Natural killer cell (primary cell): Measurements from ENCODE around the gene EIF1. TPM values are rescaled to one million over a fixed set of nuclear protein-coding genes. Genes with fewer than 3 reads are reported as not detected.
"Not testable (repeated sequence)": the region's sequence is repeated elsewhere in the genome, so short reads cannot be mapped to it uniquely, and the experiment has no call there.

Experiments used
- ATAC-seq, 3 donors: fragments of 150-1000 bp in 2 of 3; fragments of 200-7000 bp in 1 of 3; cut with Tn5 transposase; 1 replicate in 1 of 3; 2 replicates in 2 of 3; pipeline ENCODE4 v1.10.0; 2021; ENCODE audit warnings: mild to moderate bottlenecking in 2 of 3, moderate library complexity in 2 of 3
- DNase-seq, 2 donors: peaks; one replicate each; pipeline versions ENCODE4 v3.0.0 to v3.0.0-alpha.2; 2013 to 2021; ENCODE audit warnings: mixed read lengths in 1 of 2
- H3K27ac ChIP-seq: one replicate; pipeline ENCODE4 v1.5.1; 2013; ENCODE audit warnings: mild to moderate bottlenecking, low read length
- H3K27me3 ChIP-seq: one replicate; pipeline ENCODE4 v1.6.1; 2013; ENCODE audit warnings: low read length; ENCODE audit not compliant: control insufficient read depth, insufficient read depth
- H3K36me3 ChIP-seq: one replicate; pipeline ENCODE4 v1.6.1; 2013; ENCODE audit warnings: low read length; ENCODE audit not compliant: control insufficient read depth, insufficient read depth
- H3K4me1 ChIP-seq: one replicate; pipeline ENCODE4 v1.6.1; 2013; ENCODE audit warnings: low read length; ENCODE audit not compliant: control insufficient read depth, insufficient read depth
- H3K4me3 ChIP-seq: one replicate; pipeline ENCODE4 v1.5.1; 2013; ENCODE audit warnings: low read length
- H3K9me3 ChIP-seq: one replicate; pipeline ENCODE4 v1.6.1; 2013; ENCODE audit warnings: low read length; ENCODE audit not compliant: control insufficient read depth, insufficient read depth
- H3K27ac Mint-ChIP-seq, 2 donors: one replicate each; pipeline ENCODE4 v1.8.0; 2022; ENCODE audit warnings: mild to moderate bottlenecking in 2 of 2, mixed read lengths in 2 of 2, moderate library complexity in 1 of 2
- H3K27me3 Mint-ChIP-seq, 2 donors: one replicate each; pipeline ENCODE4 v1.8.0; 2022; ENCODE audit warnings: low read depth in 2 of 2, mixed read lengths in 2 of 2
- H3K36me3 Mint-ChIP-seq: one replicate; pipeline ENCODE4 v1.8.0; 2022; ENCODE audit warnings: mixed read lengths
- H3K4me1 Mint-ChIP-seq, 2 donors: one replicate each; pipeline ENCODE4 v1.8.0; 2022; ENCODE audit warnings: mixed read lengths in 2 of 2
- H3K4me3 Mint-ChIP-seq: one replicate; pipeline ENCODE4 v1.8.0; 2022; ENCODE audit warnings: mild to moderate bottlenecking, moderate library complexity, mixed read lengths
- H3K9me3 Mint-ChIP-seq, 2 donors: one replicate each; pipeline ENCODE4 v1.8.0; 2022; ENCODE audit warnings: mixed read lengths in 2 of 2
- WGBS: methylation state at CpG from one replicate; pipeline ENCODE4 v1.1.7; 2013; ENCODE audit warnings: missing lambda C conversion rate; ENCODE audit not compliant: insufficient coverage; 5-methylcytosine and 5-hydroxymethylcytosine counted together
- intact Hi-C: fragments of 100-400 bp; cut with micrococcal nuclease; formaldehyde crosslinking; loops from one replicate; pipeline ENCODE4 v1.14.2; 2022
- total RNA-seq, 4 donors: library from RNA; stranded (reverse); fragments of 120-200 nt in 1 of 4; gene quantifications; one replicate each; pipeline versions ENCODE4 v1.2.3 to v1.2.4, GENCODE V29; 2013 to 2022
- TF ChIP-seq, protein P1 (sequence below): fragments of 200-600 bp; IDR thresholded peaks from one replicate; pipeline ENCODE4 v1.8.0; 2022; ENCODE audit warnings: antibody characterized with exemption

EIF1 gene
- total RNA-seq, 3 donors from 2014 or later (not counting 1 experiment from before 2014, with no cell fraction given): 2,034 to 2,368 (median 2,279) TPM

DNA sequence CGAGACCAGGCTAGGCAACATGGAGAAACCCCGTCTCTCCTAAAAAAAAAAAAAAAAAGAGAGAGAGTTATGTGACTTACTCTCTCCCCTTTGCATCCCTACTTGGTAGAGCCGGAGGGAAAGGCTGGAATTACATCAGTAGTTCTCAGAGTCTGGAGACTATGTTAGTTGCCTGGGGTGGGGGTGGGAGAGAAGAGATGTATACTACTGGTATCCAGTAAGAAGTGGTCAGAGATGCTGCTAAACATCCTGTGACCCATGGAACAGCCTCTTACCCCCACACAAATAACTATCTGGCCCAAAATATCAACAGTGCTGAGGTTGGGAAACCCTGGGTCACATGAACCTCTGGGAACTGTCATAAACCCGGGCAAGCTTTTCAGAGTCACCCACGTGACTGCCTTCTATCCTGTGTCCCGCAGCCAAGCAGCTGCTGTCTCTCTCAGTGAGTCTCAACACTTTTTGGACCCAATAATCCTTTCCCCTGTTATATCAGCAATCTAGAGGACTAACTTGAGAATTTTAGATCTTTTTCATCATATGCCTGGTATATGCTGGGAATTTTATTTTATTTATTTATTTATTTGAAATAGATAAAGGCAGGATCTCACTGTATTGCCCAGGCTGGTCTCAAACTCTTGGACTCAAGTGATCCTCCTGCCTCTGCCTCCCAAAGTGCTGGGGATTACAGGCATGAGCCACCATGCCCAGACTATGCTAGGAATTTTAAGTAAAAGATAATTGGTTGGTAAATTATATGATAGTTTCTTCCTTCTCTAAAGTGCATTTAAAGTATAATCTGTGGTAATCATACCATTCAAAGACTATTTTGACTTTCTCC, 8.7 kb downstream of the EIF1 start:
- intact Hi-C loops: no loop called here
- Histone ChIP-seq H3K27me3 (no peaks in the 10 kb centered on the region), H3K27ac (no peak overlapping the region), H3K9me3 (no peaks in the 10 kb centered on the region), H3K4me1 (peaks cover 6% of the 10 kb centered on the region), H3K36me3 (peaks cover 25% of the 10 kb centered on the region), H3K4me3 (no peak overlapping the region)
- no peak overlapping the region for H3K27ac Mint-ChIP-seq
- TF ChIP-seq, protein P1, sequence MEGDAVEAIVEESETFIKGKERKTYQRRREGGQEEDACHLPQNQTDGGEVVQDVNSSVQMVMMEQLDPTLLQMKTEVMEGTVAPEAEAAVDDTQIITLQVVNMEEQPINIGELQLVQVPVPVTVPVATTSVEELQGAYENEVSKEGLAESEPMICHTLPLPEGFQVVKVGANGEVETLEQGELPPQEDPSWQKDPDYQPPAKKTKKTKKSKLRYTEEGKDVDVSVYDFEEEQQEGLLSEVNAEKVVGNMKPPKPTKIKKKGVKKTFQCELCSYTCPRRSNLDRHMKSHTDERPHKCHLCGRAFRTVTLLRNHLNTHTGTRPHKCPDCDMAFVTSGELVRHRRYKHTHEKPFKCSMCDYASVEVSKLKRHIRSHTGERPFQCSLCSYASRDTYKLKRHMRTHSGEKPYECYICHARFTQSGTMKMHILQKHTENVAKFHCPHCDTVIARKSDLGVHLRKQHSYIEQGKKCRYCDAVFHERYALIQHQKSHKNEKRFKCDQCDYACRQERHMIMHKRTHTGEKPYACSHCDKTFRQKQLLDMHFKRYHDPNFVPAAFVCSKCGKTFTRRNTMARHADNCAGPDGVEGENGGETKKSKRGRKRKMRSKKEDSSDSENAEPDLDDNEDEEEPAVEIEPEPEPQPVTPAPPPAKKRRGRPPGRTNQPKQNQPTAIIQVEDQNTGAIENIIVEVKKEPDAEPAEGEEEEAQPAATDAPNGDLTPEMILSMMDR: no peak
- ATAC-seq (no peak), DNase-seq (no peak)
- H3K27me3 Mint-ChIP-seq: peaks cover 0 to 7% of the 10 kb centered on the region in 2 donors
- no peak overlapping the region for H3K4me3 Mint-ChIP-seq
- H3K36me3 Mint-ChIP-seq: peaks cover 14% of the 10 kb centered on the region
- WGBS: 50% methylated on average over 4 of the region's 6 CpGs
- H3K4me1 Mint-ChIP-seq: peaks cover 15 to 21% of the 10 kb centered on the region in 2 donors
- no peaks in the 10 kb centered on the region for H3K9me3 Mint-ChIP-seq

DNA sequence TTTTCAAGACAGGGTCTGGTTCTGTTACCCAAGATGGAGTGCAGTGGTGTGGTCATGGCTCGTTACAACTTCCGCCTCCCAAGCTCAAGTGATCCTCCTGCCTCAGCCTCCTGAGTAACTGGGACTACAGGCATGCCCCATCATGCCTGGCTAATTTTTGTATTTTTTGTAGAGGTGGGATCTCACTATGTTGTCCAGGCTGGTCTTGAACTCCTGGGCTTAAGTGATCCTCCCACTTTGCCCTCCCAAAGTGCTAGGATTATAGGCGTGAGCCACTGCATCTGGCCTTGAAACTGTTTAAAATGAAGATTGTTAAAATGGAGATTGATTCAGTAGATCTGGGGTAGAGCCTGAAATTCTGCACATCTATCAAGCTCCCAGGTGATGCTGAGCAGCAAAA, 12.2 kb downstream of the EIF1 start:
- H3K4me3 Mint-ChIP-seq, H3K27ac Mint-ChIP-seq, H3K27me3 ChIP-seq, H3K9me3 Mint-ChIP-seq, H3K9me3 ChIP-seq, H3K36me3 Mint-ChIP-seq, ATAC-seq, H3K36me3 ChIP-seq, DNase-seq, intact Hi-C loops, H3K27me3 Mint-ChIP-seq, H3K4me3 ChIP-seq, H3K4me1 ChIP-seq, H3K27ac ChIP-seq, H3K4me1 Mint-ChIP-seq: not testable (repeated sequence)
- WGBS: 89% methylated on average over 3 of the region's 3 CpGs

DNA sequence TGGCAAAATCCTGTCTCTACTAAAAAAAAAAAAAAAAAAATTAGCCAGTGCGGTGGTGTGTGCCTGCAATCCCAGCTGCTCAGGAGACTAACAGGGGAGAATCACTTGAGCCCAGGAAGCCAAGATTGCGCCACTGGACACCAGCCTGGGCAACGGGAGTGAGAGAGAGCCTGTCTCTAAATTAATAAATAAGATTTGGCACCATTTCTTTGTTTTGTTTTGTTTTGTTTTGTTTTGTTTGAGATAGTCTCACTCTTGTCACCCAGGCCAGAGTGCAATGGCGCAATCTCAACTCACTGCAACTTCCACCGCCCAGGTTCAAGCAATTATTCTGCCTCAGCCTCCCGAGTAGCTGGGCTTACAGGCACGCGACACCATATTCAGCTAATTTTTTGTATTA, 14.0 kb downstream of the EIF1 start:
- Histone ChIP-seq H3K36me3 (no peaks in the 10 kb centered on the region), H3K27me3 (no peaks in the 10 kb centered on the region), H3K4me1 (no peaks in the 10 kb centered on the region), H3K4me3 (no peak overlapping the region), H3K9me3 (no peaks in the 10 kb centered on the region), H3K27ac (no peak overlapping the region)
- Mint-ChIP-seq H3K4me3 (no peak overlapping the region), H3K27me3 (peaks cover 5 to 12% of the 10 kb centered on the region in 2 donors), H3K27ac (no peak overlapping the region), H3K9me3 (no peaks in the 10 kb centered on the region), H3K4me1 (no peaks in the 10 kb centered on the region), H3K36me3 (no peaks in the 10 kb centered on the region)
- TF ChIP-seq, protein P1: no peak
- ATAC-seq (no peak), DNase-seq (no peak)
- 90% methylated on average over 8 of the region's 8 CpGs for WGBS
- intact Hi-C loops: no loop called here

DNA sequence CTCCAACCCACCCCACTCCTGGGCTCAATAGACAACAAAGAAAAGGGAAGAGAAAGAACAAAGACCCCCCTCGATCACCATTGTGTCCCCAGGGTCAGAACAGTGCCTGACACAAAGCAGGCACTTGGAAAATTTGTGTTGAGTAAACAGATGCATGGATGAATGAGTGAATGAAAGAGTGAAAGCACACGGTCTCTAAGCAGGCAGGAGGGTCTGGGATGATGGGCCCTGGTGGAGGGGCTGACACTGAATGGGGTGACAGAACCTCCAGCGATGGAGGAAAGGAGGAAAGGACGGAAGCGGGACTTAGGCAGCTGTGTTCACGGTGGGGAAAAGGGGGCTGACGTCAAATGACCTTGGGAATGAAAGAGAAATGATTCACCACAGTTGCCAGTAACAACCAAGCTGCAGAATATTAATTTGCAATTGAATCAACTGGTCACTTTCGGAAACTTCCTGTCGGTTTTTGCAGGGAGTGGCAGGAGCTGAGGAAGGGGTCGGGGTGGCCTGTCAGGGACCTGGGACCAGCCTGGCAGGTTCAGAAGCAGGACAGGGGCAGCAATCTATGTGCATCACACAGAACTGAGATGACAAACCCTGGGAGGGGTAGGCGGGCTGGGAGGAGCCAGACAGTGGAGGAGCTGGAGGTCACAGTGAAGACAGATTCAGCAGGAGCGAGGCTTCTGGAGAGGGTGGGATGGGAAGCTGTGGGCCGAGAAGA, 16.7 kb downstream of the EIF1 start:
- Mint-ChIP-seq H3K4me1 (no peaks in the 10 kb centered on the region), H3K9me3 (no peaks in the 10 kb centered on the region), H3K27ac (no peak overlapping the region), H3K36me3 (no peaks in the 10 kb centered on the region), H3K4me3 (no peak overlapping the region), H3K27me3 (peaks cover 5 to 20% of the 10 kb centered on the region in 2 donors)
- DNase-seq (no peak), ATAC-seq (no peak)
- Histone ChIP-seq H3K9me3 (no peaks in the 10 kb centered on the region), H3K36me3 (no peaks in the 10 kb centered on the region), H3K27ac (no peak overlapping the region), H3K27me3 (no peaks in the 10 kb centered on the region), H3K4me1 (no peaks in the 10 kb centered on the region), H3K4me3 (no peak overlapping the region)
- intact Hi-C loops: no loop called here
- TF ChIP-seq, protein P1: no peak
- 87% methylated on average over 11 of the region's 13 CpGs for WGBS
